HepG2 (cell line): ENCODE measurements around the gene TOPORS. TPM values are rescaled to one million over a fixed set of nuclear protein-coding genes. Genes with fewer than 3 reads are reported as not detected.
A peak's percentile ranks its signal among the peaks of the same experiment; 100 is the strongest.

Experiments used
- ATM ChIP-seq: fragments of 450-650 bp; IDR thresholded peaks from 2 replicates; pipeline ENCODE4 v1.7.1; 2017; ENCODE audit warnings: mild to moderate bottlenecking, borderline replicate concordance
- ETV5 ChIP-seq: IDR thresholded peaks from 2 replicates; pipeline ENCODE4 v1.6.1; 2018; ENCODE audit warnings: missing biosample characterization, missing genetic modification reagents, inconsistent platforms, borderline replicate concordance
- GLMP ChIP-seq: sonication (generic); formaldehyde crosslinking; IDR thresholded peaks from 2 replicates; pipeline ENCODE4 v1.9.0; 2021; ENCODE audit warnings: missing genetic modification reagents, mild to moderate bottlenecking, borderline replicate concordance
- HNRNPK ChIP-seq: fragments of 200-400 bp; formaldehyde crosslinking; IDR thresholded peaks from 2 replicates; pipeline ENCODE4 v1.6.1; 2018; ENCODE audit warnings: low read length, low read depth, moderate library complexity, mild to moderate bottlenecking; ENCODE audit not compliant: poor library complexity, severe bottlenecking
- IRF2 ChIP-seq: IDR thresholded peaks from 2 replicates; pipeline ENCODE4 v1.6.1; 2018; ENCODE audit warnings: missing genetic modification reagents, missing compliant biosample characterization
- MTA3 ChIP-seq: sonication (generic); formaldehyde crosslinking; IDR thresholded peaks from 2 replicates; pipeline ENCODE4 v1.4.0; 2020; ENCODE audit warnings: missing genetic modification reagents
- NRL ChIP-seq: sonication (generic); formaldehyde crosslinking; IDR thresholded peaks from 2 replicates; pipeline ENCODE4 v1.5.0; 2020; ENCODE audit warnings: missing genetic modification reagents, mild to moderate bottlenecking, moderate library complexity, borderline replicate concordance
- PHF8 ChIP-seq: sonication (generic); formaldehyde crosslinking; IDR thresholded peaks from 2 replicates; pipeline ENCODE4 v1.5.0; 2020; ENCODE audit warnings: missing genetic modification reagents
- SP1 ChIP-seq, 2 experiments: fragments of 450-650 bp in 1 of 2; sonication (generic) in 1 of 2; formaldehyde crosslinking in 1 of 2; IDR thresholded peaks; 2 replicates each; pipeline versions ENCODE4 v1.4.0 to v1.6.1; 2016 to 2020; ENCODE audit warnings: missing genetic modification reagents in 1 of 2
- ZFP62 ChIP-seq: sonication (generic); formaldehyde crosslinking; IDR thresholded peaks from 2 replicates; pipeline ENCODE4 v1.4.0; 2020; ENCODE audit warnings: missing genetic modification reagents
- ZKSCAN1 ChIP-seq: fragments of 150-350 bp; IDR thresholded peaks from 2 replicates; pipeline ENCODE4 v1.6.1; 2014; ENCODE audit warnings: low read length
- ZNF205 ChIP-seq: IDR thresholded peaks from 2 replicates; pipeline ENCODE4 v1.6.1; 2018; ENCODE audit warnings: missing biosample characterization, missing genetic modification reagents
- ZNF354B ChIP-seq: sonication (generic); formaldehyde crosslinking; IDR thresholded peaks from 2 replicates; pipeline ENCODE4 v1.8.0; 2022; ENCODE audit warnings: mild to moderate bottlenecking, missing genetic modification reagents
- ZNF367 ChIP-seq: sonication (generic); formaldehyde crosslinking; IDR thresholded peaks from 2 replicates; pipeline ENCODE4 v1.4.0; 2020; ENCODE audit warnings: missing genetic modification reagents, borderline replicate concordance
- ZNF432 ChIP-seq: sonication (generic); formaldehyde crosslinking; IDR thresholded peaks from 2 replicates; pipeline ENCODE4 v1.5.0; 2020; ENCODE audit warnings: missing genetic modification reagents, mild to moderate bottlenecking, borderline replicate concordance
- ZNF564 ChIP-seq: sonication (generic); formaldehyde crosslinking; IDR thresholded peaks from 2 replicates; pipeline ENCODE4 v1.8.1; 2023; ENCODE audit warnings: mild to moderate bottlenecking, missing genetic modification reagents
- ZNF572 ChIP-seq: sonication (generic); formaldehyde crosslinking; IDR thresholded peaks from 2 replicates; pipeline ENCODE4 v1.5.1; 2020; ENCODE audit warnings: mild to moderate bottlenecking, missing genetic modification reagents
- ZNF724P ChIP-seq: sonication (generic); formaldehyde crosslinking; IDR thresholded peaks from 2 replicates; pipeline ENCODE4 v1.8.0; 2022; ENCODE audit warnings: missing genetic modification reagents, borderline replicate concordance
- ZNF780A ChIP-seq: sonication (generic); formaldehyde crosslinking; IDR thresholded peaks from 2 replicates; pipeline ENCODE4 v1.8.0; 2022; ENCODE audit warnings: mild to moderate bottlenecking, missing genetic modification reagents, moderate library complexity
- polyA plus RNA-seq, 8 experiments: library from polyadenylated mRNA; depleted of rRNA in 3 of 8; stranded (reverse) in 7 of 8; unstranded in 1 of 8; fragments of >200 nt; fragmentation: Illumina TruSeq in 4 of 8; extraction: Trizol in 4 of 8; gene quantifications; 2 replicates each; pipeline versions ENCODE4 v1.2.1 to v1.2.3, GENCODE V29; 2011 to 2016; ENCODE audit warnings: low read depth in 4 of 8, missing spikeins in 1 of 8, mixed read lengths in 1 of 8; ENCODE audit not compliant: insufficient read depth in 1 of 8
- total RNA-seq, 5 experiments: library from RNA; depleted of rRNA; stranded (reverse); fragments of >200 nt; fragmentation: Illumina TruSeq; extraction: Trizol; gene quantifications; 2 replicates each; pipeline ENCODE4 v1.2.3, GENCODE V29; 2016; ENCODE audit warnings: low read depth in 1 of 5
- TF ChIP-seq, protein P1 (sequence below): sonication (generic); formaldehyde crosslinking; IDR thresholded peaks from 2 replicates; pipeline ENCODE4 v1.4.0; 2020; ENCODE audit warnings: missing genetic modification reagents
- TF ChIP-seq, protein P2 (sequence below): sonication (generic); formaldehyde crosslinking; IDR thresholded peaks from 2 replicates; pipeline ENCODE4 v1.9.0; 2021; ENCODE audit warnings: missing genetic modification reagents, mild to moderate bottlenecking, borderline replicate concordance
- TF ChIP-seq, protein P3 (sequence below): sonication (generic); formaldehyde crosslinking; conservative IDR thresholded peaks from 2 replicates; pipeline ENCODE4 v1.8.0; 2022; ENCODE audit warnings: mild to moderate bottlenecking, moderate library complexity, missing genetic modification reagents

The TOPORS gene
- total and polyA plus RNA-seq, 2 of the 13 experiments (the other 11 are each of a cell fraction or from before 2014, with no cell fraction given), result 6.8 to 19.6 TPM

DNA sequence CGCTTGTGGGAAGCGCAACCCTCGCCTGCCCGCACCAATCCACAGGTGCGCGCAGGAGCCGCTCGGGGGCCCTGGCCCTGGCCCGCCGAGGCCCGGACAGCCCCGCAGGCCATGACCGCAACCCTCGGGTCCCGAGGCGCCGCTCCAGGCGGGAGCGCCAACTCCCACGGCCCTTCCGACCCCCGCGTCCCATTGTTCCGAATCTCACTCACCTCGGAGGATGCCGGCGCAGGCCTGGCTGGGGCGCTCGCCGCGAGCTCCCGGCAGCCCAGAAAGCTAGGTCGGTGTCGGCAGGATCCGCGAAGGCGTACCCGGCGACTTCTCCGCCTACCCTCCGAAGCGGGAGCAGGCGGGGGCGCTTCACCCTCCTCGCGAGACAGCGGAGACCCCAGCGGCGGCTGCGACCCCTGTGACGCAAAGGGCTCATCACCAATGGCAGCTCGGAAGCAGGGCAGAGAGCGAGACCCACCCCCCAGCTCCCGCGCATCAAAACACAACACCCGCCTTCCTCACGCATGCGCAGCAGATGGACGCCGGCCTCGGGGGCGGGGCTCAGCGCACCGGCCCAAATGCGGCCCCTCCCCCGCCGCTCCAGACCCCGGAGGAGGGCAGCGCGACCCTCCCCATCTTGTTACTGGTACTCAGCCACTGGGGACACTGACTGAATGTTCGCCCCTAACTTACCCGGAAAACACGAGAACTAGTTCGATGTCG lies 1.7 kb downstream of the TOPORS start (continued):
- TF ChIP-seq ZNF572 (CRISPR knock-in tag), result no peak
- TF ChIP-seq ATM, result no peak
- TF ChIP-seq, protein P1, sequence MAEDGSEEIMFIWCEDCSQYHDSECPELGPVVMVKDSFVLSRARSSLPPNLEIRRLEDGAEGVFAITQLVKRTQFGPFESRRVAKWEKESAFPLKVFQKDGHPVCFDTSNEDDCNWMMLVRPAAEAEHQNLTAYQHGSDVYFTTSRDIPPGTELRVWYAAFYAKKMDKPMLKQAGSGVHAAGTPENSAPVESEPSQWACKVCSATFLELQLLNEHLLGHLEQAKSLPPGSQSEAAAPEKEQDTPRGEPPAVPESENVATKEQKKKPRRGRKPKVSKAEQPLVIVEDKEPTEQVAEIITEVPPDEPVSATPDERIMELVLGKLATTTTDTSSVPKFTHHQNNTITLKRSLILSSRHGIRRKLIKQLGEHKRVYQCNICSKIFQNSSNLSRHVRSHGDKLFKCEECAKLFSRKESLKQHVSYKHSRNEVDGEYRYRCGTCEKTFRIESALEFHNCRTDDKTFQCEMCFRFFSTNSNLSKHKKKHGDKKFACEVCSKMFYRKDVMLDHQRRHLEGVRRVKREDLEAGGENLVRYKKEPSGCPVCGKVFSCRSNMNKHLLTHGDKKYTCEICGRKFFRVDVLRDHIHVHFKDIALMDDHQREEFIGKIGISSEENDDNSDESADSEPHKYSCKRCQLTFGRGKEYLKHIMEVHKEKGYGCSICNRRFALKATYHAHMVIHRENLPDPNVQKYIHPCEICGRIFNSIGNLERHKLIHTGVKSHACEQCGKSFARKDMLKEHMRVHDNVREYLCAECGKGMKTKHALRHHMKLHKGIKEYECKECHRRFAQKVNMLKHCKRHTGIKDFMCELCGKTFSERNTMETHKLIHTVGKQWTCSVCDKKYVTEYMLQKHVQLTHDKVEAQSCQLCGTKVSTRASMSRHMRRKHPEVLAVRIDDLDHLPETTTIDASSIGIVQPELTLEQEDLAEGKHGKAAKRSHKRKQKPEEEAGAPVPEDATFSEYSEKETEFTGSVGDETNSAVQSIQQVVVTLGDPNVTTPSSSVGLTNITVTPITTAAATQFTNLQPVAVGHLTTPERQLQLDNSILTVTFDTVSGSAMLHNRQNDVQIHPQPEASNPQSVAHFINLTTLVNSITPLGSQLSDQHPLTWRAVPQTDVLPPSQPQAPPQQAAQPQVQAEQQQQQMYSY (CRISPR knock-in tag), result no peak
- TF ChIP-seq, protein P2, sequence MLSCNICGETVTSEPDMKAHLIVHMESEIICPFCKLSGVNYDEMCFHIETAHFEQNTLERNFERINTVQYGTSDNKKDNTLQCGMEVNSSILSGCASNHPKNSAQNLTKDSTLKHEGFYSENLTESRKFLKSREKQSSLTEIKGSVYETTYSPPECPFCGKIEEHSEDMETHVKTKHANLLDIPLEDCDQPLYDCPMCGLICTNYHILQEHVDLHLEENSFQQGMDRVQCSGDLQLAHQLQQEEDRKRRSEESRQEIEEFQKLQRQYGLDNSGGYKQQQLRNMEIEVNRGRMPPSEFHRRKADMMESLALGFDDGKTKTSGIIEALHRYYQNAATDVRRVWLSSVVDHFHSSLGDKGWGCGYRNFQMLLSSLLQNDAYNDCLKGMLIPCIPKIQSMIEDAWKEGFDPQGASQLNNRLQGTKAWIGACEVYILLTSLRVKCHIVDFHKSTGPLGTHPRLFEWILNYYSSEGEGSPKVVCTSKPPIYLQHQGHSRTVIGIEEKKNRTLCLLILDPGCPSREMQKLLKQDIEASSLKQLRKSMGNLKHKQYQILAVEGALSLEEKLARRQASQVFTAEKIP (CRISPR knock-in tag), result no peak
- no peak for TF ChIP-seq ZNF432 (CRISPR knock-in tag)
- TF ChIP-seq ZNF564 (CRISPR knock-in tag), result no peak
- TF ChIP-seq HNRNPK, result no peak
- no peak for TF ChIP-seq ZFP62 (CRISPR knock-in tag)
- TF ChIP-seq SP1 (IDR thresholded peaks at IDR 0.05), result no peak
- peak; percentile 37; the same call in 1 of the 2 replicates for TF ChIP-seq SP1 (CRISPR knock-in tag; IDR thresholded peaks at IDR 0.05)
- TF ChIP-seq NRL (CRISPR knock-in tag), result no peak
- TF ChIP-seq GLMP (CRISPR knock-in tag), result no peak
- peak; percentile 91 for TF ChIP-seq PHF8 (CRISPR knock-in tag)
- TF ChIP-seq ZNF780A (CRISPR knock-in tag), result no peak
- no peak; the same call in 1 of the 2 replicates for TF ChIP-seq ETV5 (CRISPR knock-in tag)
- TF ChIP-seq ZNF354B, result no peak
- peak; percentile 60; the same call in 1 of the 2 replicates for TF ChIP-seq IRF2 (CRISPR knock-in tag)
- no peak for TF ChIP-seq MTA3 (CRISPR knock-in tag)
- no peak for TF ChIP-seq ZNF367 (CRISPR knock-in tag)
- TF ChIP-seq, protein P3, sequence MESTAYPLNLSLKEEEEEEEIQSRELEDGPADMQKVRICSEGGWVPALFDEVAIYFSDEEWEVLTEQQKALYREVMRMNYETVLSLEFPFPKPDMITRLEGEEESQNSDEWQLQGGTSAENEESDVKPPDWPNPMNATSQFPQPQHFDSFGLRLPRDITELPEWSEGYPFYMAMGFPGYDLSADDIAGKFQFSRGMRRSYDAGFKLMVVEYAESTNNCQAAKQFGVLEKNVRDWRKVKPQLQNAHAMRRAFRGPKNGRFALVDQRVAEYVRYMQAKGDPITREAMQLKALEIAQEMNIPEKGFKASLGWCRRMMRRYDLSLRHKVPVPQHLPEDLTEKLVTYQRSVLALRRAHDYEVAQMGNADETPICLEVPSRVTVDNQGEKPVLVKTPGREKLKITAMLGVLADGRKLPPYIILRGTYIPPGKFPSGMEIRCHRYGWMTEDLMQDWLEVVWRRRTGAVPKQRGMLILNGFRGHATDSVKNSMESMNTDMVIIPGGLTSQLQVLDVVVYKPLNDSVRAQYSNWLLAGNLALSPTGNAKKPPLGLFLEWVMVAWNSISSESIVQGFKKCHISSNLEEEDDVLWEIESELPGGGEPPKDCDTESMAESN (CRISPR knock-in tag), result peak; percentile 81
- TF ChIP-seq ZNF205 (CRISPR knock-in tag), result 0 out of 2 replicates have a peak, but pooled peaks have one; percentile 61
- no peak for TF ChIP-seq ZNF724P (CRISPR knock-in tag)
- no peak for TF ChIP-seq ZKSCAN1
